ENCODE data around the gene ACTG1. TPM values are rescaled to one million over a fixed set of nuclear protein-coding genes. Genes with fewer than 3 reads are reported as not detected.

The ACTG1 gene
- total RNA-seq, 1 donor from 2014 or later, result 3,451 TPM

GRCh38 chr17:81469266-81469665, 43.3 kb downstream of the ACTG1 start:
- no peaks in the 10 kb centered on the region for H3K36me3 Mint-ChIP-seq
- H3K27me3 Mint-ChIP-seq, result peaks cover 6% of the 10 kb centered on the region
- peaks cover 24% of the 10 kb centered on the region for H3K4me1 Mint-ChIP-seq (ENCODE audit: unreplicated experiment)
- H3K9me3 Mint-ChIP-seq, result no peaks in the 10 kb centered on the region
- H3K27ac Mint-ChIP-seq, result no peak overlapping the region
- DNase-seq (ENCODE audit: extremely low spot score, unreplicated experiment), result no peak
- no peak overlapping the region for H3K4me3 Mint-ChIP-seq
- TF ChIP-seq CTCF (conservative IDR thresholded peaks at IDR 0.05), result no peak

- H3K9me3 Mint-ChIP-seq, result no peaks in the 10 kb centered on the region
Measured at GRCh38 chr17:81468770-81469121, 43.9 kb downstream of the ACTG1 start.

GRCh38 chr17:81468111-81468769, 44.4 kb downstream of the ACTG1 start:
- Mint-ChIP-seq H3K27ac (peak overlapping the region; percentile 53), H3K4me3 (no peak overlapping the region), H3K4me1 (ENCODE audit: unreplicated experiment) (peaks cover 22% of the 10 kb centered on the region), H3K9me3 (no peaks in the 10 kb centered on the region), H3K27me3 (peaks cover 3% of the 10 kb centered on the region), H3K36me3 (no peaks in the 10 kb centered on the region)
- TF ChIP-seq CTCF (conservative IDR thresholded peaks at IDR 0.05), result no peak
- no peak for DNase-seq (ENCODE audit: extremely low spot score, unreplicated experiment)

More at GRCh38 chr17:81468770-81469121, 43.9 kb downstream of the ACTG1 start:
- H3K27me3 Mint-ChIP-seq, result peaks cover 4% of the 10 kb centered on the region
- no peak for DNase-seq (ENCODE audit: extremely low spot score, unreplicated experiment)
- H3K4me3 Mint-ChIP-seq, result no peak overlapping the region
- peak overlapping the region; percentile 53 for H3K27ac Mint-ChIP-seq
- no peak for TF ChIP-seq CTCF (conservative IDR thresholded peaks at IDR 0.05)
- peaks cover 23% of the 10 kb centered on the region for H3K4me1 Mint-ChIP-seq (ENCODE audit: unreplicated experiment)
- H3K36me3 Mint-ChIP-seq, result no peaks in the 10 kb centered on the region

- H3K4me1 Mint-ChIP-seq (ENCODE audit: unreplicated experiment), result peaks cover 18% of the 10 kb centered on the region
- no peak overlapping the region for H3K4me3 Mint-ChIP-seq
- H3K9me3 Mint-ChIP-seq, result no peaks in the 10 kb centered on the region
- no peak overlapping the region for H3K27ac Mint-ChIP-seq
- H3K36me3 Mint-ChIP-seq, result no peaks in the 10 kb centered on the region
- no peak for TF ChIP-seq CTCF (conservative IDR thresholded peaks at IDR 0.05)
- peaks cover 3% of the 10 kb centered on the region for H3K27me3 Mint-ChIP-seq
- DNase-seq (ENCODE audit: extremely low spot score, unreplicated experiment), result no peak
Measured at GRCh38 chr17:81466564-81467472, 45.8 kb downstream of the ACTG1 start.

GRCh38 chr17:81465910-81466309, 46.7 kb downstream of the ACTG1 start:
- H3K27ac Mint-ChIP-seq, result peak overlapping the region; percentile 61
- peak overlapping the region; percentile 76 for H3K4me3 Mint-ChIP-seq
- peaks cover 3% of the 10 kb centered on the region for H3K27me3 Mint-ChIP-seq

More at GRCh38 chr17:81465910-81466309, 46.7 kb downstream of the ACTG1 start:
- TF ChIP-seq CTCF (conservative IDR thresholded peaks at IDR 0.05), result no peak
- Mint-ChIP-seq H3K9me3 (no peaks in the 10 kb centered on the region), H3K36me3 (no peaks in the 10 kb centered on the region), H3K4me1 (ENCODE audit: unreplicated experiment) (peaks cover 14% of the 10 kb centered on the region)
- DNase-seq (ENCODE audit: extremely low spot score, unreplicated experiment), result no peak

Measured in type B pancreatic cell (in vitro differentiated cells).